WTC11 (cell line): Measurements from ENCODE around the gene FBXL12. TPM values are rescaled to one million over a fixed set of nuclear protein-coding genes. Genes with fewer than 3 reads are reported as not detected.

Source experiments
- ATAC-seq: fragments of 200-7000 bp; cut with Tn5 transposase; 2 replicates; pipeline ENCODE4 v1.10.0; 2021; ENCODE audit warnings: mild to moderate bottlenecking, moderate library complexity
- CTCF ChIA-PET: fragments of 300-600 bp; sonication (Branson Sonifier 250); formaldehyde crosslinking; loops from one replicate; lab custom pipeline; 2021; ENCODE audit warnings: antibody characterized with exemption; lab: Charles Lee
- POLR2A ChIA-PET: fragments of 350-600 bp; sonication (Branson Sonifier 250); formaldehyde crosslinking; loops from one replicate; lab custom pipeline; 2021; ENCODE audit warnings: antibody characterized with exemption; lab: Charles Lee
- DNase-seq: peaks from one replicate; pipeline ENCODE4 v3.0.0; 2021; ENCODE audit warnings: low spot score
- H3K27ac Mint-ChIP-seq: 2 replicates; pipeline ENCODE4 v1.8.0; 2021; ENCODE audit warnings: mixed read lengths
- H3K27me3 Mint-ChIP-seq: 2 replicates; pipeline ENCODE4 v1.8.0; 2021; ENCODE audit warnings: low read depth, mild to moderate bottlenecking, moderate library complexity, mixed read lengths
- H3K36me3 Mint-ChIP-seq: 2 replicates; pipeline ENCODE4 v1.8.0; 2021; ENCODE audit warnings: mixed read lengths
- H3K4me1 Mint-ChIP-seq: 2 replicates; pipeline ENCODE4 v1.8.0; 2022; ENCODE audit warnings: mixed read lengths
- H3K4me3 Mint-ChIP-seq: 2 replicates; pipeline ENCODE4 v1.8.0; 2021; ENCODE audit warnings: mild to moderate bottlenecking, moderate library complexity, mixed read lengths
- H3K9me3 Mint-ChIP-seq: 2 replicates; pipeline ENCODE4 v1.8.0; 2021; ENCODE audit warnings: mixed read lengths
- CBFB ChIP-seq: sonication (generic); formaldehyde crosslinking; IDR thresholded peaks from 2 replicates; pipeline ENCODE4 v1.8.1; 2022; ENCODE audit warnings: mild to moderate bottlenecking, low read depth, missing genetic modification reagents
- GRHL2 ChIP-seq: fragments of 250-450 bp; sonication (Bioruptor Pico); IDR thresholded peaks from 2 replicates; pipeline ENCODE4 v1.8.0; 2022; ENCODE audit warnings: mild to moderate bottlenecking, moderate library complexity; ENCODE audit not compliant: insufficient replicate concordance, severe bottlenecking
- HMGA2 ChIP-seq: fragments of 250-450 bp; sonication (Bioruptor Pico); IDR thresholded peaks from 2 replicates; pipeline ENCODE4 v1.4.0; 2021; ENCODE audit warnings: mild to moderate bottlenecking, moderate library complexity
- JAZF1 ChIP-seq: fragments of 250-450 bp; sonication (Bioruptor Pico); IDR thresholded peaks from 2 replicates; pipeline ENCODE4 v1.9.0; 2021; ENCODE audit warnings: moderate library complexity, mild to moderate bottlenecking, inconsistent platforms
- NR1H2 ChIP-seq: sonication (generic); formaldehyde crosslinking; IDR thresholded peaks from 2 replicates; pipeline ENCODE4 v1.9.0; 2021; ENCODE audit warnings: mild to moderate bottlenecking, moderate library complexity, missing genetic modification reagents
- PREB ChIP-seq: sonication (generic); formaldehyde crosslinking; IDR thresholded peaks from 2 replicates; pipeline ENCODE4 v1.8.1; 2022; ENCODE audit warnings: mild to moderate bottlenecking, missing genetic modification reagents, moderate library complexity, borderline replicate concordance
- TP53 ChIP-seq: sonication (generic); formaldehyde crosslinking; IDR thresholded peaks from 2 replicates; pipeline ENCODE4 v1.8.1; 2023; ENCODE audit warnings: mild to moderate bottlenecking, missing genetic modification reagents
- USF1 ChIP-seq: sonication (generic); formaldehyde crosslinking; IDR thresholded peaks from 2 replicates; pipeline ENCODE4 v1.8.0; 2022; ENCODE audit warnings: mild to moderate bottlenecking, missing genetic modification reagents
- ZNF396 ChIP-seq: fragments of 250-450 bp; sonication (Bioruptor Pico); IDR thresholded peaks from 2 replicates; pipeline ENCODE4 v1.8.0; 2021; ENCODE audit warnings: mild to moderate bottlenecking, moderate library complexity, borderline replicate concordance
- ZNF416 ChIP-seq: fragments of 250-450 bp; sonication (Bioruptor Pico); IDR thresholded peaks from 2 replicates; pipeline ENCODE4 v1.9.0; 2021; ENCODE audit warnings: mild to moderate bottlenecking, inconsistent platforms
- ZNF532 ChIP-seq: fragments of 250-450 bp; sonication (Bioruptor Pico); IDR thresholded peaks from 2 replicates; pipeline ENCODE4 v1.9.0; 2021; ENCODE audit warnings: mild to moderate bottlenecking, borderline replicate concordance
- total RNA-seq: library from RNA; stranded (reverse); gene quantifications from 3 replicates; pipeline ENCODE4 v1.2.3, GENCODE V29; 2021
- TF ChIP-seq, protein P1 (sequence below): sonication (generic); formaldehyde crosslinking; IDR thresholded peaks from 2 replicates; pipeline ENCODE4 v1.8.1; 2023; ENCODE audit warnings: mild to moderate bottlenecking, missing genetic modification reagents, borderline replicate concordance
- TF ChIP-seq, protein P2 (sequence below): fragments of 250-450 bp; sonication (Bioruptor Pico); IDR thresholded peaks from 2 replicates; pipeline ENCODE4 v1.9.0; 2021; ENCODE audit warnings: mild to moderate bottlenecking

The FBXL12 gene
- total RNA-seq, 1 experiment from 2014 or later = 37.6 TPM

GRCh38 chr19:9806803-9807202, 12.1 kb downstream of the FBXL12 start:
- Mint-ChIP-seq H3K4me1 (no peaks in the 10 kb centered on the region), H3K27ac (no peak overlapping the region)
- TF ChIP-seq NR1H2 (CRISPR knock-in tag) = no peak
- TF ChIP-seq, all 79 proteins: peak for 0
- ATAC-seq (no peak), DNase-seq (no peak)
- H3K27me3 Mint-ChIP-seq = no peaks in the 10 kb centered on the region
- POLR2A ChIA-PET = interaction anchor here (1.3 kb wide), 1 partner anchor 39 kb away, joined by 3 read pairs; the partner anchor contains the start of gene ZNF846
- no peak overlapping the region for H3K4me3 Mint-ChIP-seq
- CTCF ChIA-PET = interaction anchor here (1.4 kb wide), 1 partner anchor 28 kb away, joined by 3 read pairs; no protein-coding TSS in a partner anchor
- peaks cover 19% of the 10 kb centered on the region for H3K36me3 Mint-ChIP-seq
- no peaks in the 10 kb centered on the region for H3K9me3 Mint-ChIP-seq

DNA sequence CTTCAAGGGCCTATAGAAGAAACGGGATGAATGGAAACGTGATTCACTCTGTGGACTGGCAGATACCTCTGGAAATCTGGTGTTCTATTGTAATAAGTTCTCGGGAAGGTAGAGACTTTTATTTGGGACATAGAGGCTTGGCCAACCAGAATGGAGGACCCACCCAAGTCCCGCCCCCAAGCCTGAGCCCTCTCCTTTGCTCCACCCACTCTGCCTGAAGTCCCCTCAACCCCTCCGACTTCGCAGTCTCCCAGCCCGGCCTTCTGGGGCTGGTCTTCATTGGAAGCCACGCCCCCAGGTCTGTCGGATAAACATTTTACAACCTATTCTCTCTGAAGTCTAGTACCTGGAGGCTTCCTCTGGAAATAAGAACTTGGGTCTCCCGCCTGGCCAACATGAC, 16.9 kb downstream of the FBXL12 start:
- POLR2A ChIA-PET = interaction anchor here (0.6 to 0.7 kb wide), 3 partner anchors 10 to 1307 kb away, joined by 3 to 10 read pairs (median 3); no protein-coding TSS in a partner anchor
- peak; percentile 98 for ATAC-seq

GRCh38 chr19:9799162-9799561, 19.7 kb downstream of the FBXL12 start:
- H3K27ac Mint-ChIP-seq = no peak overlapping the region
- H3K4me1 Mint-ChIP-seq = peaks cover 5% of the 10 kb centered on the region; the same call in 1 of the 2 replicates
- POLR2A ChIA-PET = interaction anchor here (0.6 to 0.7 kb wide), 3 partner anchors 54 to 661 kb away, joined by 3 to 4 read pairs (median 3); partner anchors contain the start of gene ZNF561
- TF ChIP-seq ZNF416 (CRISPR knock-in tag) (no peak), ZNF396 (no peak), JAZF1 (CRISPR knock-in tag) (no peak), TP53 (no peak), GRHL2 (CRISPR knock-in tag) (no peak), HMGA2 (CRISPR knock-in tag) (no peak), CBFB (CRISPR knock-in tag) (no peak)
- TF ChIP-seq, protein P1, sequence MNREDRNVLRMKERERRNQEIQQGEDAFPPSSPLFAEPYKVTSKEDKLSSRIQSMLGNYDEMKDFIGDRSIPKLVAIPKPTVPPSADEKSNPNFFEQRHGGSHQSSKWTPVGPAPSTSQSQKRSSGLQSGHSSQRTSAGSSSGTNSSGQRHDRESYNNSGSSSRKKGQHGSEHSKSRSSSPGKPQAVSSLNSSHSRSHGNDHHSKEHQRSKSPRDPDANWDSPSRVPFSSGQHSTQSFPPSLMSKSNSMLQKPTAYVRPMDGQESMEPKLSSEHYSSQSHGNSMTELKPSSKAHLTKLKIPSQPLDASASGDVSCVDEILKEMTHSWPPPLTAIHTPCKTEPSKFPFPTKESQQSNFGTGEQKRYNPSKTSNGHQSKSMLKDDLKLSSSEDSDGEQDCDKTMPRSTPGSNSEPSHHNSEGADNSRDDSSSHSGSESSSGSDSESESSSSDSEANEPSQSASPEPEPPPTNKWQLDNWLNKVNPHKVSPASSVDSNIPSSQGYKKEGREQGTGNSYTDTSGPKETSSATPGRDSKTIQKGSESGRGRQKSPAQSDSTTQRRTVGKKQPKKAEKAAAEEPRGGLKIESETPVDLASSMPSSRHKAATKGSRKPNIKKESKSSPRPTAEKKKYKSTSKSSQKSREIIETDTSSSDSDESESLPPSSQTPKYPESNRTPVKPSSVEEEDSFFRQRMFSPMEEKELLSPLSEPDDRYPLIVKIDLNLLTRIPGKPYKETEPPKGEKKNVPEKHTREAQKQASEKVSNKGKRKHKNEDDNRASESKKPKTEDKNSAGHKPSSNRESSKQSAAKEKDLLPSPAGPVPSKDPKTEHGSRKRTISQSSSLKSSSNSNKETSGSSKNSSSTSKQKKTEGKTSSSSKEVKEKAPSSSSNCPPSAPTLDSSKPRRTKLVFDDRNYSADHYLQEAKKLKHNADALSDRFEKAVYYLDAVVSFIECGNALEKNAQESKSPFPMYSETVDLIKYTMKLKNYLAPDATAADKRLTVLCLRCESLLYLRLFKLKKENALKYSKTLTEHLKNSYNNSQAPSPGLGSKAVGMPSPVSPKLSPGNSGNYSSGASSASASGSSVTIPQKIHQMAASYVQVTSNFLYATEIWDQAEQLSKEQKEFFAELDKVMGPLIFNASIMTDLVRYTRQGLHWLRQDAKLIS (CRISPR knock-in tag) = no peak

More for the DNA sequence above, 16.9 kb downstream of the FBXL12 start:
- no peaks in the 10 kb centered on the region for H3K4me1 Mint-ChIP-seq
- no peaks in the 10 kb centered on the region for H3K27me3 Mint-ChIP-seq
- CTCF ChIA-PET = interaction anchor here (0.7 kb wide), 1 partner anchor 217 kb away, joined by 3 read pairs; the partner anchor contains the start of gene ZNF121
- no peaks in the 10 kb centered on the region for H3K36me3 Mint-ChIP-seq
- no peaks in the 10 kb centered on the region for H3K9me3 Mint-ChIP-seq
- TF ChIP-seq GRHL2 (CRISPR knock-in tag) (no peak), ZNF532 (CRISPR knock-in tag) (no peak), PREB (CRISPR knock-in tag) (no peak), ZNF396 (no peak), USF1 (CRISPR knock-in tag) (no peak)
- TF ChIP-seq, protein P2, sequence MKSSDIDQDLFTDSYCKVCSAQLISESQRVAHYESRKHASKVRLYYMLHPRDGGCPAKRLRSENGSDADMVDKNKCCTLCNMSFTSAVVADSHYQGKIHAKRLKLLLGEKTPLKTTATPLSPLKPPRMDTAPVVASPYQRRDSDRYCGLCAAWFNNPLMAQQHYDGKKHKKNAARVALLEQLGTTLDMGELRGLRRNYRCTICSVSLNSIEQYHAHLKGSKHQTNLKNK (CRISPR knock-in tag) = no peak
- H3K4me3 Mint-ChIP-seq = no peak overlapping the region
- no peak overlapping the region for H3K27ac Mint-ChIP-seq
- DNase-seq = peak; percentile 61

More at GRCh38 chr19:9799162-9799561, 19.7 kb downstream of the FBXL12 start:
- CTCF ChIA-PET = interaction anchor here (0.6 to 1.2 kb wide), 3 partner anchors 48 to 173 kb away, joined by 3 to 5 read pairs (median 4); no protein-coding TSS in a partner anchor
- H3K9me3 Mint-ChIP-seq = no peaks in the 10 kb centered on the region
- no peak for ATAC-seq
- no peaks in the 10 kb centered on the region for H3K36me3 Mint-ChIP-seq
- H3K4me3 Mint-ChIP-seq = no peak overlapping the region
- no peak for DNase-seq
- H3K27me3 Mint-ChIP-seq = no peaks in the 10 kb centered on the region
